GM12872 (cell line): ENCODE results near the gene PGBD5.

ENCODE experiments used
- TF ChIP-seq, protein P1 (sequence below): IDR thresholded peaks from 3 replicates; pipeline ENCODE4 v1.5.1; 2011; ENCODE audit warnings: low read depth, mild to moderate bottlenecking, low read length, moderate library complexity; ENCODE audit not compliant: insufficient read depth

Gene PGBD5

DNA sequence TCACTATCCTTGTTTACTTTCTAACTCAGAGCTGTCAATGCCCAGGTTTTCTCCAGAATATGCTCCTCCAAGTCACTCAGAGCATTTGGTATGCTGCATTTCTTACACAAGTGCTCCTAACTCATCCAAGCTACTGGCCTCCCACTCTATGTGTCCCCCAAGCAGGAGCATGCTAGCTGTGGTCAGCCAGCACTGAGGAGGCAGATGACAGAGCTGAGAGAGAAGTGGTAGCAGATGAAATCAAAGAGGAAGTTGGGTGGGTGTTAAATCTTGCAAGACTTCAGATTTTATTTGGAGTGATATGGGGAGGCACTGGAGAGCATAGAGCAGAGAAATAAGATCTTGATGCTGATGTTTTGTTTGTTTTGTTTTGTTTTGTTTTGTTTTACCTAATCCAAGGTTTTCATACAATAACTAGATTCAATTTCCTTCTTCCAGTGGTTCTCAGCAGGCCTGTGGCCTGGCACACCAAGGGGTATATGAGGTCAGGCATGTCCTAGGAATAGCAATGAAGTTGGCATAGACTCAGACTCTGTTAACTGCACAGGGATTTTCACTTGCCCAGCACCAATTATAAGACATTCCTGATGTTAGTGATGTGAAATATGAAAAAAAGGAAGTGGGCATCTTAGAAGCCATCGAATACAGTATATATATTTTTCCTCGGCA is 3.1 kb upstream of the PGBD5 start:
- TF ChIP-seq, protein P1, sequence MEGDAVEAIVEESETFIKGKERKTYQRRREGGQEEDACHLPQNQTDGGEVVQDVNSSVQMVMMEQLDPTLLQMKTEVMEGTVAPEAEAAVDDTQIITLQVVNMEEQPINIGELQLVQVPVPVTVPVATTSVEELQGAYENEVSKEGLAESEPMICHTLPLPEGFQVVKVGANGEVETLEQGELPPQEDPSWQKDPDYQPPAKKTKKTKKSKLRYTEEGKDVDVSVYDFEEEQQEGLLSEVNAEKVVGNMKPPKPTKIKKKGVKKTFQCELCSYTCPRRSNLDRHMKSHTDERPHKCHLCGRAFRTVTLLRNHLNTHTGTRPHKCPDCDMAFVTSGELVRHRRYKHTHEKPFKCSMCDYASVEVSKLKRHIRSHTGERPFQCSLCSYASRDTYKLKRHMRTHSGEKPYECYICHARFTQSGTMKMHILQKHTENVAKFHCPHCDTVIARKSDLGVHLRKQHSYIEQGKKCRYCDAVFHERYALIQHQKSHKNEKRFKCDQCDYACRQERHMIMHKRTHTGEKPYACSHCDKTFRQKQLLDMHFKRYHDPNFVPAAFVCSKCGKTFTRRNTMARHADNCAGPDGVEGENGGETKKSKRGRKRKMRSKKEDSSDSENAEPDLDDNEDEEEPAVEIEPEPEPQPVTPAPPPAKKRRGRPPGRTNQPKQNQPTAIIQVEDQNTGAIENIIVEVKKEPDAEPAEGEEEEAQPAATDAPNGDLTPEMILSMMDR: no peak

DNA sequence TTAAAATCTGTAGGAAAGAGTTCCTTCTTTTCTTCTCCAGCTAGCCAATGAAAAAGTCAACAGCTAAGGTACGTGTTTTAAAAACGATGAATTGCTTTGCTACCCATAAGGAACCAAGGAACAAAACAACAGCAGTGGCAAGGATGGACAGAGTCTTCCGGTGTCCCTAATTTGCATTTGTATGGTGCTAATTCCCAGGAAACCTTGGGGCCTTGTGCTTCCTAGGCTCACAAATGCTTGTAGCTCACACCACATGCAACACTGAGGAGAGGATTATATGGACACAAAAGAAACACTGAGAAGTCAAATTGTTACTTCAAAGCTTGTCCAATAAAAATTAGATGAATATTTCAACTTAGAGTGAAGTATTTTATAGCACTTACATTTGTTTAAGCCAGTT is 1.8 kb upstream of the PGBD5 start:
- TF ChIP-seq, protein P1: no peak

DNA sequence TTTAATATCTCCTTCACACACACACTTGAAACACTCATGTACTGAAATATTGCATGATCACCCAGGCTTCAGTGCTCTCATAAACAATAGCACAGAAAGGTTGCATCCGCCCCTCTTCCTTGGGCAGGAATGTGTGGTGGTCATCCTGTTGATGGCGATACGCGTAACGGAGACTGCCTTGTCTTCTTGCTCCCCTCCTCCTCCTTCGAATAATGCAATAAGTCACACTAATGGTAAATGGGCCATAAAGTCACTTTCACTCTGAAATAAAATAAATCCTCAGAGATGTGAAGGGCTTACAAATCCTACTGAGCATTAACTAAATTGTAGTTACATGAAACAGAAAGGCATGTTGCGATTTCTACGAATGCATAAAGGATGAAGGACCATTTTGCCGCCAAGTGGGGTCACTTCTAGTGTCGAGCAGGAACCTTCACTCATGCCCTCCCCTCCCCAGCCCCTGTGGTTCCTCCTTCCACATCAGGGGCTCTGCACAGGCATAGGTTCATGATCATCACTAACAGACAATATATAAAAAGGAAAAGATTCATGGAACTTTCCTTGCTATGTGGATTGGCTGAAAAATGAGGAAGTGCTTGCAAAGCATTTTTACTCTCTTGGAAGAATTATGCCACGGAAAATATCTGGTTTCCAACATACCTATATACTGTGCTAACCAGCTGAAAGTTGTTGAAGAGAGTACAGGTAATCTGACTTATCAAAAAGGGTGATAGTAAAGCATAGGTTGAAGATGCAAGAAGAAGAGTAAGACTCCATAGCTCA is 1.2 kb upstream of the PGBD5 start:
- TF ChIP-seq, protein P1: no peak

DNA sequence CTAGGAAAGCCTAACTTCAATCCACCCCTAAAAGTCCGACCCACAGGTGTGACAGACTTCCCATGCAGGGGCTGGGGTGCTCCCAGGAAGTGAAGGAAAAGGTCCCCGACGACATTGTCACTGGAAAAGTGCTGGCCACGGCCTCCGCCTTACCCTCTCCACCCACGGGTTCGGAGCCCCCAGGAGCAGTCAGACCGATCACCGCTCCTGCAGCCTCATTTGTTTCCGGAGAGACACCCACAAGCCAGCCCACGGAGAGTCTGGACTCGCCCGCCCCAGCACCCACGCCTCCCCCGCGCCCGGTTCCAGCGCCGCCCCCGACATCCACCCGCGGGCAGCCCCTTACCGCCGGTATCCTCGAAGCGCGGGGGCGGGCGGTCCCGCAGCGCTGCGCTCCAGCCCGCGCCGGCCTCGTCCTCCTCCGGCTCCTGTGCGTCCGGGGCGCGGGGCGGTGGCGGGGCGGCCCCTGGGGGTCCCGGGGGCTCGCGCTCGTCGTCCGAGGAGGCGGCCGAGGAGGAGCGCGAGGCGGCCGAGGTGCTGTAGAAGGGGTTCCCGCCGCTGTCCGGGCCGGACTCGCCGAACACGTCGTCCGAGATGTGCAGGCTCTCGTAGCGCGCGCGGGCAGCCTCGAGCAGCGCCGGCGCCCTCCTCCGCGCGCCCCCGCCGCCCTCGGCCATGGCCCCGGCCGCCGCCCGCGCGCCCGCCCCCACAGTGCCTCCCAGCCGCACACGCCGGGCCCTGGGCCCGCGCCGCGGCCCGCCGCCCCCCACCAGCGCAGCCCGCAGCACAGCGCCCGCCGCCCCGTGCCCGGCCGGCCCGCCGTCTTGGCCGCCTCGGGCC is 660 bp downstream of the PGBD5 start:
- TF ChIP-seq, protein P1: no peak

DNA sequence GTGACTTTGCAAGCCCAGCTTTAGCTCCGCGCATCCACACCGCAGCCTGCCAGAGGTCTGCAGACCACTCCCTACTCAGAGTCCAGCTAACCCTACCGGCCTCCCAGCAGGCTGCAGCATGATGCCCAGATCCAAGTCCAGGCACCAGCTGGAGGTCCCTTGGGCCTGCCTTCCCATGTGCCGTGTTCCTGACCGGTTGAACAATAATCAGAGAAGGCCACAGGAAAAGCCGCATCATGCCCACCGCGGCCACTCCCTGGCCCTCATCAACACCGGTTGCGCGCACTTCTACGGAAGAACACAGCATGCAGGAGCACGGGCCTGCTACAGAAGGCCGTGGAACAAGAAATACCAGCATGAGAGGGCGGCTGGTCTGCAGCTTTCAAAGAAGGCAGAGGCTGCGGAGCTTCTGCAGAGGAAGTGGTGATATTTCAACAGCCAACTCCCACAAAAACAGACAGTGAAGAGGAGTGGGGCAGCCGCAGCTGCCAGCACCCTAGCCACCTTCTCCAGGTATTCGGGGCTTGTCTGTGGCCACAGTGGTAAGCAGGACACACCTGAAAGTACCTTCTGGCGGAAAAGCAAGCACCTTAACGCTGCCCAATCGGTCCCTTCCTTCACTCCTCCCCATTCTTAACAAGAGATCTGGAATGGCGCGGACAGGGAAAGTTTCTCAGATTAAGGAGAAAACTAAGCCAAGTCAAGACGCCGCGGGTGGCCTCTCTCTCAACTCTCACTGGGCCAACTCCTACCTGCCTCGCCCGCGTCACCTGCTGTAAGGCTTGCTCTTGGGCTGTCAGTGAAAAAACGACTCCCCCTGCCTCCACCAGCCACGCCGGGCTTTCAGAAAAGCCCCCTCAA is 1.5 kb downstream of the PGBD5 start:
- TF ChIP-seq, protein P1: no peak

DNA sequence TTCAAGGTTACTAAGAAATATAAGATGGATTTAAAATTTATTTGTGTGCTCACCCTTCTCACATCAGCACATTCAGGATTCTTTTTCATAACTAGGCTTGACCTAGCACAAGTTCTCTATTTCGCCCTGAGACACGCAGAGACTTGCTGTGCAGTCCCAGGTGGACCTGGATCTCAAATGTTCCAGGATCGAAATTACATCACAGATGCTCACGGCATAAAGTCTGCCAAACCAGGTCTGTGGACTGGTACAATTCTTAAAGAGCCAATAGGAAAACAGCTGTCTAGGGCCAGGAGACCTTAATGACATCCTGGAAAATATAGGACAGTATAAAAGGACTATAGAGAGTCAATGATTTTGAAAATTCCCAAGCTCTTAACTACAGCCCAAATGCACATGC is 2.2 kb downstream of the PGBD5 start:
- TF ChIP-seq, protein P1: no peak
